Fibroblast of skin of scalp (primary cell): ENCODE measurements around the gene FOXJ3.
A peak's percentile ranks its signal among the peaks of the same experiment; 100 is the strongest.

Experiments
- DNase-seq: peaks from one replicate; pipeline ENCODE4 v3.0.0-alpha.2; 2013

FOXJ3 gene

DNA sequence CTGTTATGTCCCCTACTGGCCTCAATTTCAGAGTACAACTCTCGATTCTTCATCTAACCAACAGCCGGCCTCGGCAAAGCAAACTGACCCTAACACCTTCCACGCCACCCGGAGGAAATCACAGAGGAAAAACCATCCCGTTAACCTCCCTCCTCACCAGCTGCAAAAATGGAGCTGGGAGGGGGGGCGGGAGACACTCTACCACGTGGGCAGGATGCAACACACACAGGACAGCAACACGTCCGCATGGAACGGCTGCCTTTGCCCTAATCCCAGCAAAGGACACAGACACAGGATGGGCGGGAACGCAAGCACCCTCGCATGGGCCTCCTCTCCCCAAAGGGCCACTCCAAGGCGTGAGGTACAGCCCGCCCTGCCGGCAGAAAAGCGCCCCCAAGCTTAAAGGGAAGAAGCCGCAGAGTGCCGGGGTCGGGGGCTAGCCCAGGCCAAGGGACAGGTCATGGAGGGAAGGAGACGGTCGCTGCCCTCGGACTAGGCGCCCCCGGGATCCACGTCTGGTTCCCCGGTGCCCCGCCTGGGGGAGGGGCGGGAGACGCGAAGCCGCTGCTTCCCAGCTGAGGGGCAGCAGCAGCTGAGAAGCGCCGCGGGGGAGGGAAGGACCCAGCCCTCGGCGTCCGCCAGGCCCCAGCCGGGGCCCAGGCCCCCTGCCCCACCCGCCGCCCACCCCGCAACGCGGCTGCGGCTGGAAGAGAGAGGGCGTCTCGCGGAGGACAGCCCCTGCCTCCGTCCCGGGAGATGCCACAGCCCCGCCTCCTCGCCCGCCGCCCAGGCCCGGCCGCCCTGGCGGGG lies 590 bp downstream of the FOXJ3 start:
- DNase-seq: peak; percentile 56

- no peak for DNase-seq
Observed at GRCh38 chr1:42333662-42334239, 1.3 kb downstream of the FOXJ3 start.

DNA sequence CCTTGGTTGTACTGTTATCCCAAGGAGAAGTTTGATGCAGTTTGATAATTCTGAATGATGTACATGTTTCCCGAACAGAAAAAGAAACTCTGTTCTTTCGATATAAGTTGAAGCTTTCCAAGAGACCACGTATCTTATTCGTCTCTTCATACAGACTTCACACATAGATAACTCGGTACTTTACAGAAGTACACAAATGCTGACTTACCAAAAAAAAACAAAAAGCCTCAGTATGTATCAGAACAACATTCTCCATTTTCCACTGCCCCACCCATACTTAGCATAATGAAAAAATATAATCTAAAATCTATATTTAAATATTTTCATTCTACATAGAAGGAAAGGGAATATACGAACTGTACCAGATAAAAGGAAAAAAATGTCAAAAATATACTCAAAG lies 2.2 kb downstream of the FOXJ3 start:
- DNase-seq: no peak

DNA sequence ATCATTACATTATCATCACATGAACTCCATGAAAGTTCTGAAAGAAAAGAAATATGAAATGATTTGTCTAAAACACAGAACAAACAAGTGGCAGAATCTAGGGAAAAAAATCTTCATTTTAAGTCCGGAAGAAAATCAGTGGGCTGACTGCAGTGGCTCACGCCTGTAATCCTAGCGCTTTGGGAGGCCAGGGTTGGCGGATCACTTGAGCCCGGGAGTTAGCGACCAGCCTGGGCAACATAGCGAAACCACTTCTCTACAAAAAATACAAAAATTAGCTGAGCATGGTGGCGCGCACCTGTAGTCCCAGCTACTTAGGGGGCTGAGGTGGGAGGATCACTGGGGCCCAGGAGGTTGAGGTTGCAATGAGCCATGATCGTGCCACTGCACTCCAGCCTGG lies 4.8 kb downstream of the FOXJ3 start:
- DNase-seq: no peak

DNA sequence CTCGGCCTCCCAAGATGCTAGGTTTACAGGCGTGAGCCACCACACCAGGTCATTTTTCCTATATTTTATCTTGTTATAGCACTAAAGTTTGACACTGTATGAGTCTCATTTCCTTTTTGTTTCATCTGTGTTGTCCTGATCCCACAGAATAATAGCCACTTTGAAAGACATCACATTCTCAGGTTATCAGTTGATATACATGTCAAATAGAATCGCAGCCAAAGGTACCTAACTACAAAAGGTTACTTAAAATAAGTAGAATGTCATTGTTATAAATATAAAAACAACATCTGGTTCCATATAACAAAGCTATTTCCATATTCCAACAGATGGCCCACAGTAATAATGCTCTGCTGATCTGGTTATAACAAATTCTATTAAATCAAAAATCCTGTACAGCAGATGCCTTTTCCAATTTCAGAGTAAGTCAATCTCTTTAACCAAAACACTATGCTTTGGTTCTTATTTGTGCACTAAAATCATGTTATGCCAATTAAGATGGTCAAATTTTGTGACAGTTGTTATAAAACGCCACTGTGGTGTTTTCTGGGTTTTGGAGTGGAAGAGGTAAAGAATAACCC lies 6.0 kb downstream of the FOXJ3 start:
- DNase-seq: no peak

DNA sequence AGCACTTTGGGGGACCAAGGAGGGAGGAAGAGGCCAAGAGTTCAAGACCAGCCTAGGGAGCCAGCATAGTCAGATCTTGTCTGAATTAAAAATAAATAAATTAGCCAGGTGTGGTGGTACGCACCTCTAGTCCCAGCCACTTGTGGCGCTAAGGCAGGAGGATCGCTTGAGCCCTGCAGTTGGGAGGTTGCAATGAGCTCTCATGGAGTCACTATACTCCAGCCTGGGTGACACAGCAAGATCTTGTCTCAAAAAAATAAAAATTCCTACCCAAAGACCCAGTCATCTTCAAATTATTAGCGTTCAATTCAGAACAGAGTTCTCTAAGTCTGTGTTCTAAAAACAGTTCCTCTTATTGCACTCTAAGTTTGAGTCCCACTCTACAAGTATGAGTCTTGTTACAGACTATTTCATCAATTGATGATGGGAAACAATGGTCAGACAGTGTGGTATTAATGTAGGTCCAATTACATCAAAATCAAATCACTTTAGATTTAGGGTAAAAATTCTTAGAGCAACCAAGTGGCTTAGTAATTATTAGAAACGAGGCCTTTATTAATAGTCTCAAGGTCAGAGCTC lies 6.9 kb downstream of the FOXJ3 start:
- DNase-seq: no peak

DNA sequence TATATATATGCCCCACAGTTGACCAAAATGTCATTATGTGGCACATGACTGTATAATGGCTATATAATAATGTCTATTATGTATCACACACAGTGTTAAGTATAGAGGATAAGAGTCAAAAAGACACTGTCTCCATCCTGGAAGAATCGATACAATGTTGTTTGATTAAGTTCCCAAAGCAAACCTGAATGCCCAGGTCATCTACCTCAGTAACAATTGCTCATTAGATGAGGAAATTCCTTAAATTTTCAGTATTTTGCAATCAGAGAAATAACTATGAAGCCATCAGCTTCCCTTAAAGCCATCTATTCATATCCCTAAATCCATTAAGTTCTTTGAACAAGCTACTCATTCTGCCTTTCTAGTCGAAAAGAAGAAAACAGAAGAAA lies 10.0 kb downstream of the FOXJ3 start:
- DNase-seq: no peak

- DNase-seq: no peak
Observed at GRCh38 chr1:42324398-42325013, 10.5 kb downstream of the FOXJ3 start.

DNA sequence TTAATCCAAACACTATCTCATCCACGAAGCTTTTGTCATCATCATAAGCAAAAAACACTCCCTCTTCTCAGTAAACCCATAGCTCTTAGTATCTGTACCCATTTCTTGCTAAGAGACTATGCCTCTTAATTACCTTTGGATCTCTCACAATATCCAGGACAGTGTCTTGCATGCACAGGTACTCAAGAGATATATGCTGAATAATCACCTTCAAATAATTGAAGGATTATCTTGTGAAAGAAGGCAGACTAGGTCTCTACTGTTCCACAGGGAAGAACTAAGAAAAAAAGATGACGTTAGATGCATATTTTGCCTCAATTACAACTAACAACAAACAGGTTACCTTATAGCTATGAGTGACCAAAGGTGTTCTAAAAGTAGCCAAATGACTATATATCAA lies 11.5 kb downstream of the FOXJ3 start:
- no peak for DNase-seq

DNA sequence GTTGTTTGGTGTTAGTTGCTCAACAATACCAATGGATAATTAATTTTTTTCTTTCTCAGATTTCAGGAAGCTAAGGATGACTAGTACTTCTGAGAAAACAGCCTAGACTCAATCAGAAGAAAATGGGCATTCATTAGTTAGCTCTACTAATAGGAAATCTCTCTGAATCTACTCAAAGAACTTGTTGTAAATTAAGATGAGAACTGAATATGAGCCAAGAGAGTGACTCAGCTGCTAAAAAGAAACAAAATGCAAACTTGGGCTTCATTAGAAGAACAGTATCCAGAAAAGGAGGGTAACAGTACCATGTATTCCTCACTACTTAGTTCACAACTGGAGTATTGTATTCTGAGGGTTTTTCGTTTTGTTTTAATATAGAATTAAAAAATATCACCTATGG lies 12.5 kb downstream of the FOXJ3 start:
- peak; percentile 12 for DNase-seq

DNA sequence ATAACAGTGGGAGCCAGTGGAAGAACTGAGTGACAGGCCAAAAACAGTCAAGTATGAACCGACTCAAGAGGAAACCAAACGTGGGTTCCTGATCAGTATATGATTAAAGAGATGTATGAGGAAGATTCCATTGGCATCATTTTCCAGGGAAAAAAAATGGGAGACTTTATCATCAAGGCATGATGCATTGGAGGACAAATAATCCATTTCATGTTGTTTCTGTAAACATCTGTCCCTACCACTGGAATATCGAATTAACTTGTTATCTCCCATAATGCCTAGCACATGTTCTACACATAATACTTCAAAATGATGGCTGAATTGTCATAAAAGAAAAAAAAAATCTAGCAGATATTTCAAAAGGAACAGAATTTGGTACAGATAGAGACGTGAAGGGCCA lies 13.3 kb downstream of the FOXJ3 start:
- DNase-seq: no peak

- DNase-seq: no peak
Observed at GRCh38 chr1:42320708-42321107, 14.3 kb downstream of the FOXJ3 start.

DNA sequence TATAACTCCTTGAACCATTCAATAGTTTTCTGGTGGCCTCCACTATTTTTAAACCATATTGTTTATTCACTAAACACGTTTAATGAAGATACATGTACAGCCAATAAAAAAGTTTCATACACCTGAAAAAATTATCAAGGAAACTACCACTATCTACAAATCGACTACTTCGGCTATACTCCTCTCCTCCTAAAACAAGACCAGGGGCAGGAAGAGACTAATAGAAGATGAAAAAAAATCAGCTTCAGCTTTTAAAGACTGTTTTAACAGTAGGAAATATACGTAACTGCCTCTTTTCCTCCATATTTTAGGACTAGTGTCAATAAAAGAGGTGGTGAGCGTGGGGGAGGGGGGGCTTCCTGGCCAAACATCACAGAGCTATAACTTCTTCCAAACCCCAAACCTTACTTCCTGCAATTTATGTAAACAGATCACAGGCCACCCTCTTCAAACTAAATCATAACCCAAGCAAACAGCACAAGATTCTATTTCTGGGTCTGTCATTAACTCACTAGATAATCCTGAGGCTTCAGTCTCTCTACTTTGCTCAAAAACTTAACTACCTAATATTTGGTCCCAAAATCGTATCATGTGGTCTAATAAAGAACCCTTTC lies 15.1 kb downstream of the FOXJ3 start:
- no peak for DNase-seq

GRCh38 chr1:42319128-42319851 lies 15.7 kb downstream of the FOXJ3 start:
- peak; percentile 81 for DNase-seq

GRCh38 chr1:42318601-42319000 lies 16.4 kb downstream of the FOXJ3 start:
- peak; percentile 81 for DNase-seq

- DNase-seq: no peak
Observed at GRCh38 chr1:42317308-42317707, 17.7 kb downstream of the FOXJ3 start.

- DNase-seq: no peak
Observed at GRCh38 chr1:42316292-42316691, 18.7 kb downstream of the FOXJ3 start.

DNA sequence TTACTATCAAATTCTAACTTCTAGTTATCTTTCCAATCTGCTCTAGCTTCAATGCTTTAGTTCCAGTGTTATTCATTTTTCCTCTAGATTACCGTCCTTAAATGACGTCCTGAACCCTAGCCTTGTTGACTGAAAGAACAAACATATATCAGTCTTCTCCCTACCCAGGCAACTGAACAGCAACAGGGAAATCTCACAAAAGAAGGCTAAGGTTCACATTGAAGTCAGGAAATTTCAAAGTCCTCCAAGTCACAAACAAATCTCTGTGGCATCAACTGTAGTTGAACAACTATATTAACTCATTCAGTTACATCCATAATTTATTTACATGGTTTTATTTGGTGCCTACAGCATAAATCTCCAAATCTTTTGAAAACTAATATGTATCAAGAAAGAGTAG lies 19.5 kb downstream of the FOXJ3 start:
- DNase-seq: no peak

- DNase-seq: no peak
Observed at GRCh38 chr1:42313970-42314369, 21.1 kb downstream of the FOXJ3 start.

GRCh38 chr1:42312576-42313212 lies 22.3 kb downstream of the FOXJ3 start:
- DNase-seq: no peak

DNA sequence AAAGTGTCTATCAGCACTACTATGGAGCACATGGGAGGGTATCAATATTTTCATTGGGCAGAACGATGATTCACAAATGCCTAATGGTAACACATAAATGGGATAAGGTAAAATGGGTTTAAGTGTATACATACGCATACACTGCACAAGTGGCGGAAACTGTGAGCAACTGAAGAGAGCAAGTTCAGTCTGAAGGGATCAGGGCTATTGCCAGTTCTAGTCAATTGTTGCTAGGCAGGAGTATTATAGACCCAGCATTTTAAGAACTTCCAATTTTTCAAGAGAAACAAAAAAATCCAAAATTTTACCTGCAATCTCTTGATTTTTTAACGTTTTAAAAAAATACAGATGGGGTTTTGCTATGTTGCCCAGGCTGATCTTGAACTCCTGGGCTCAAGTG lies 23.1 kb downstream of the FOXJ3 start:
- DNase-seq: no peak

GRCh38 chr1:42311138-42311537 lies 23.9 kb downstream of the FOXJ3 start:
- DNase-seq: peak; percentile 25
